ENCODE measurements around the gene SYP.

DNA sequence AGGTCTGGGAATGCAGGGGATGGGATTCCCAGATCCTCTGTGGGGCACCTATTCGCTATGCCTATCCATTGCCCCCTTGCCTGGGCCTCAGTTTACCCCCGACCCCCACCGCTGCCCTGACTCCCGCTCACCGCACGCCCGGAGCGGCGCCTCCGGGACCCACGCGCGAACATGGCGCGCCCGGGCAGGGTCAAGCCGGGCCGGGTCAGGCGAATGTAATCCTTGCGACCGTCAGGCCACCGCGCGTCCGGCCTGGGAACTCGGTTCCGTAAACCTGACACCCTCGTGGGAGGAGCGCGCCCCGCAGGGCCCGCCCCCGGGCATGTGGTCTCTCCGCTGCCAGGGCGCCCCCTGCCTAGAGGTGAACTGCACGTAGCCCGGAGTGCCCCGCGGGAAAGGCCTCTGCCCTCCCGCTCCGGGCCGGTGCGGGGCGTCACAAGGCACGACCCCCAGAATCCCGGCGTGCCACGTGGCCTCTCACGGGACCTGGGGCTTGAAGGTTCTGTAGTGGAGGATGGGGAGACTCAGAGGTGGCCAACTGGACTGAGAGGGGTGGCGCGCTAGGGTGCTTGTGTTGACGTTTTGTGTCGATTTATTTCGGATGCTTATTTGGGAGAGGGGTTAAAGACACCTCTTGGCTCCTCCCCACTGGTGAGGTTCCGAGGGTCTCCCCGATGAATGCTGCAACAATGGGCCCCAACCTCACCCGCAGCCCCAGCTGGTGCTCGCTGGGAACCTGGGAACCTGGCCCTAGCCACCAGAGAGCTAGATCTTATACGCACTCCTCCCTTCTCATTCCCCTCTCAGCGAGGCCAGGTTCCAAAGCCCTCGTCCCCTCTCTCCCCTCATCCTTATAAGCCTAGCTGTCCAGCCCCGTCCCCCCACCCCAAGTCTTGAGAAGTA, 13.6 kb downstream of the SYP start, which contains the start of gene PRICKLE3:
- TF ChIP-seq POLR2AphosphoS5 (IDR thresholded peaks at IDR 0.05; ENCODE audit: borderline replicate concordance, low read depth, low read length) (peak; percentile 45; the same call in 1 of the 2 replicates), EZH2 (IDR thresholded peaks at IDR 0.05) (no peak)

Data from SK-N-MC (cell line).